ENCODE results near the gene PDE4C.

The PDE4C gene

DNA sequence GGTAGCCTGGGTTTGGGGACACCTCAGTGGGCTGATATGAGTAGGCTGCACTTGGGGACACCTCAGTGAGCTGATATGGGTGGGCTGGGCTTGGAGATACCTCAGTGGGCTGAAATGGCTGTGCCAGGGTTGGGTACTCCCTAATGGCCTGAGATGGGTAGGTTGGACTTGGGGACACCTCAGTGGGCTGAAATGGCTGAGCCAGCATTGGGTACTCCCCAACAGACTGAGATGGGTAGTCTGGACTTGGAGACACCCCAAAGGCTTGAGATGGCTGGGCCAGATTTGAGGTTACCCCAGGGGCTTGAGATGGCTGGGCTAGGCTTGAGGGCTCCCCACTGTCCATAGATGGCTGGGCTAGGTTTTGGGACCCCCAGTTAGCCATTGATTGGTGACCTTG, 35.9 kb upstream of the PDE4C start:
- H3K27me3 Mint-ChIP-seq = no peaks in the 10 kb centered on the region
- H3K4me1 Mint-ChIP-seq = no peaks in the 10 kb centered on the region
- ATAC-seq (no peak), DNase-seq (no peak)
- H3K9me3 Mint-ChIP-seq = no peaks in the 10 kb centered on the region
- H3K27ac Mint-ChIP-seq = peak overlapping the region; percentile 65 to 89
- H3K4me3 Mint-ChIP-seq = no peak overlapping the region

DNA sequence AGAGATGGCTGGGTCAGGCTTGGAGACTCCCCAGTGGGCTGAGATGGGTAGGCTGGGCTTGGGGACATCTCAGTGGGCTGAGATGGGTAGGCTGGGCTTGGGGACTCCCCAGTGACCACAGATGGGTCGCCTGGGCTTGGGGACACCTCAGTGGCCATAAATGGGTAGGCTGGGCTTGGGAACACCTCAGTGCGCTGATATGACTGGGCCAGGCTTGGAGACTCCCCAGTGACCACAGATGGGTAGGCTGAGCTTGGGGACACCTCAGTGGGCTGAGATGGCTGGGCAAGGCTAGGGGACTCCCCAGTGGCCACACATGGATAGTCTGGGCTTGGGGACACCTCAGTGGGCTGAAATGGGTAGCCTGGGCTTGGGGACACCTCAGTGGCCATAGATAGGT, 35.2 kb upstream of the PDE4C start:
- ATAC-seq (no peak), DNase-seq (no peak)
- H3K4me3 Mint-ChIP-seq = no peak overlapping the region
- H3K27ac Mint-ChIP-seq = no peak overlapping the region
- no peaks in the 10 kb centered on the region for H3K4me1 Mint-ChIP-seq
- no peaks in the 10 kb centered on the region for H3K9me3 Mint-ChIP-seq
- no peaks in the 10 kb centered on the region for H3K27me3 Mint-ChIP-seq

GRCh38 chr19:18259893-18260292, 33.7 kb upstream of the PDE4C start:
- Mint-ChIP-seq H3K27me3 (peaks cover 9% of the 10 kb centered on the region), H3K27ac (no peak overlapping the region), H3K9me3 (no peaks in the 10 kb centered on the region), H3K4me1 (peaks cover 5% of the 10 kb centered on the region), H3K4me3 (no peak overlapping the region)
- ATAC-seq (no peak), DNase-seq (no peak)

GRCh38 chr19:18257503-18258470, 31.5 kb upstream of the PDE4C start:
- Mint-ChIP-seq H3K9me3 (no peaks in the 10 kb centered on the region), H3K4me1 (peaks cover 5% of the 10 kb centered on the region), H3K27me3 (peaks cover 30% of the 10 kb centered on the region), H3K4me3 (no peak overlapping the region), H3K27ac (no peak overlapping the region)
- DNase-seq = no peak
- no peak for ATAC-seq

GRCh38 chr19:18254546-18255503, 28.6 kb upstream of the PDE4C start:
- no peak for DNase-seq

DNA sequence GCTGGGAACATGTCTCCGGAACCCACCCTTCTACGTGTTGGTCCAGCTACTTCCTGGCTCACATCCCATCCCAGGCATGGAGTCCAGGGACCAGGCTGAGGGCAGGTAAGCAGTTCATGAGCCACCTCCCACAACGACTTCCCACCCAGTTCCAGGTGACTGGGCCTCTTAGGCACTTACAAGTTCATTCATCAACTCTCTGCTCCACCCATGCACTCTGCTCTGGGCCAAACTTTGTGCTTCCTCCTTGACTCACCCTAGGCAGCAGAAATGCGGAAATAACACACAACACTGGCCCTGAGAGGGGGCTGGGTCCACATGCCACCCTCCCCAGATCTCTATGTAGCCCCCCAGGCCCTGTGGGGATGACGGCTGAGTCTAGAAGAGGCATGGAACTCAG, 27.5 kb upstream of the PDE4C start:
- ATAC-seq (no peak), DNase-seq (no peak)
- Mint-ChIP-seq H3K4me3 (no peak overlapping the region), H3K4me1 (peaks cover 11% of the 10 kb centered on the region), H3K27me3 (peaks cover 53% of the 10 kb centered on the region), H3K9me3 (no peaks in the 10 kb centered on the region), H3K27ac (no peak overlapping the region)

More at GRCh38 chr19:18254546-18255503, 28.6 kb upstream of the PDE4C start:
- H3K4me1 Mint-ChIP-seq = peaks cover 11% of the 10 kb centered on the region
- H3K27ac Mint-ChIP-seq = peak overlapping the region in 1 of 2 donors; percentile 19
- H3K27me3 Mint-ChIP-seq = peaks cover 53% of the 10 kb centered on the region
- no peak for ATAC-seq
- H3K4me3 Mint-ChIP-seq = no peak overlapping the region
- no peaks in the 10 kb centered on the region for H3K9me3 Mint-ChIP-seq

DNA sequence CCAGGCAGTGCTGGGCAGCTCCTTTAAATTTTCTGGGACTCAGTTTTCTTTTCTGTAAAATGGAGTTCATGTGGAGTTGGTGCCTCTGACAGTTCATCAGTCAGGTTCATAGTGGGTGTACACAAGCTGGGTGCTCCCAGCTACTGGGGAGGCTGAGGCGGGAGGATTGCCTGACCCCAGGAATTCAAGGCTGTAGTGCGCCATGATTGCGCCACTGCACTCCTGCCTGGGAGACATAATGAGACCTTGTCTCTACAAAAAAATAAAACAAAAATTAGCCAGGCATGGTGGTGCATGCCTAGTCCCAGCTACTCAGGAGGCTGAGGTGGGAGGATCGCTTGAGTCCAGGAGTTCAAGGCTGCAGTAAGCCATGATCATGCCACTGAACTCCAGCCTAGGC, 26.9 kb upstream of the PDE4C start:
- H3K9me3 Mint-ChIP-seq = no peaks in the 10 kb centered on the region
- ATAC-seq = no peak
- H3K4me3 Mint-ChIP-seq = no peak overlapping the region
- DNase-seq = no peak
- peaks cover 11% of the 10 kb centered on the region for H3K4me1 Mint-ChIP-seq
- no peak overlapping the region for H3K27ac Mint-ChIP-seq
- H3K27me3 Mint-ChIP-seq = peaks cover 53% of the 10 kb centered on the region

DNA sequence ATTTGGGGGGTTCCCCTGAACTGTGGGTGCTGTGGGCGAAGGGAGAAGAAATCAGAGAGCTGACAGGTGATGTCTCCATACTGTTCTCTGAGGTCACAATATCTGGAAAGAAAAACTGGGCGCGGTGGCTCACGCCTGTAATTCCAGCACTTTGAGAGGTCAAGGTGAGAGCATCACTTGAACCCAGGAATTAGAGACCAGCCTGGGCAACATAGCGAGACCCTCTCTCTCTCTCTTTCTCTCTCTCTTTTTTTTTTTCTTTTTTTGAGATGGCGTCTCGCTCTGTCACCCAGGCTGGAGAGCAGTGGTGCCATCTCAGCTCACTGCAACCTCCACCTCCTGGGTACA, 26.1 kb upstream of the PDE4C start:
- H3K27me3 Mint-ChIP-seq = peaks cover 53% of the 10 kb centered on the region
- no peak overlapping the region for H3K27ac Mint-ChIP-seq
- ATAC-seq (no peak), DNase-seq (no peak)
- H3K4me1 Mint-ChIP-seq = peaks cover 11% of the 10 kb centered on the region
- no peak overlapping the region for H3K4me3 Mint-ChIP-seq
- H3K9me3 Mint-ChIP-seq = no peaks in the 10 kb centered on the region

DNA sequence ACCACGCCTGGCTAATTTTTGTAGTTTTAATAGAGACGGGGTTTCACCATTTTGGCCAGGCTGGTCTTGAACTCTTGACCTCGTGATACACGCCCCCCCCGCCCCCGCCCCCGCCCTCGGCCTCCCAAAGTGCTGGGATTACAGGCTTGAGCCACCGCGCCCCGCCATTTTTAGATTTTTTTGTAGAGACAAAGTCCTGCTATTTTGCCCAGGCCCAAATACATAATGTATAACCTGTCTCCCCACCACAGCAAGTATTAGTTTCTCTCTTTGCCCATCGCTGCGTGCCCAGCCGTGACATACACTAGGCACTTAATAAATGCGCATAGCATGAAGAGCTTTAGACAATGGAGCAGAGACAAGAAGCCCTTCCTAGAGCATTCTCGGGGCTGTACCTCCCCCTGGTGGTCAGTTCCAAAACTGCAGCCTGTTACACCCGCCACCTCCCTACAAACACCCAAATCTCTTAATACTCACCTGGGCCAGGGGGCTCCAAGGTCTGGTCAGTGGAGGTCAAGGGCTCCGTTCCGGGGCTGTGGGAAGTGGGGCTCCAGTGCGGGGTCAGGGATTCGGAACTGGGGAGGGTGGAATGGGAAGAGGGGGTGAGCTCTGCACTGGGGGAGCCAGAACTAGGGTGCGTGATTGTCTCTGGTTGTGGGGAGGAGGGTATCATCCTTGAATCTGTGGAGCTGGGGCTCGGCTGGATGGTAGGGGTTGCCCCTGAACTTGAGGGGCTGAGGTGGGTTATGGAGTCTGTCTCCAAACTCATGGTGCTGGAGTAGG, 25.5 kb upstream of the PDE4C start:
- H3K9me3 Mint-ChIP-seq = no peaks in the 10 kb centered on the region
- no peak overlapping the region for H3K27ac Mint-ChIP-seq
- DNase-seq (peak; percentile 77 to 80), ATAC-seq (peak; percentile 89)
- peaks cover 53% of the 10 kb centered on the region for H3K27me3 Mint-ChIP-seq
- no peak overlapping the region for H3K4me3 Mint-ChIP-seq
- peaks cover 11% of the 10 kb centered on the region for H3K4me1 Mint-ChIP-seq

DNA sequence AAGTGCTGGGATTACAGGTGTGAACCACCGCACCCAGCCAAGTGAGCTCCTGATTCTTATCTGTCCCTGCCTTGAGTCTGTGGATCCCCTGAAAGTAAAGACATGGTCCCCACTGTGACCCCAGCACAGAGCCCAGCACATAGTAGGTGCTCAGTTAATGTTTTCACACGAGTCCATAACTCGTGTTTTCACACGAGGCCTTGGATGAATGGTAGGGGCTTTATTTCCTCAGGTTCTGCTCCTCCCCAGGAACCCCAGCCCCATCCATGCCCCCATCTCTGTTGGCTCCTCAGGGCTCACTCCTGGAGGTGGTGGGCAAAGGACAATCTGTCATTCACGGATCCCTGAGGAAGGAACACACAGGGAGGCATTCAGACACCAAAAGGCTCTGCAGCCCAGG, 23.6 kb upstream of the PDE4C start:
- Mint-ChIP-seq H3K9me3 (no peaks in the 10 kb centered on the region), H3K27me3 (peaks cover 43% of the 10 kb centered on the region), H3K4me3 (no peak overlapping the region), H3K4me1 (peaks cover 6% of the 10 kb centered on the region), H3K27ac (no peak overlapping the region)
- ATAC-seq (no peak), DNase-seq (no peak)

DNA sequence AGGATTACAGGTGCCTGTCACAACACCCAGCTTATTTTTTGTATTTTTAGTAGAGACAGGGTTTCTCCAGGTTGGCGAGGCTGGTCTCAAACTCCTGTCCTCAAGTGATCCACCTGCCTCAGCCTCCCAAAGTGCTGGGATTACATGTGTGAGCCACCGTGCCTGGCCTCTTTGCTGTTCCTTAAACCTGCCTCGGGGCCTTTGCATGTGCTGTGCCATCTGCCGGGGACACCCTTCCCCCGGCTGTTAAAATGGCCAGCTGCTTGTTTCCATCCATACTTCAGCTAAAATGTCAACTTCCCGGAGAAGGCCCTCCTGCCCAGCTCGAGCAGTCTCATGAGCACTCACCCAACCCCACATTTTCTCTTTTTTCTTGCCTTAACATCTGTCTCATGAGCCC, 19.1 kb upstream of the PDE4C start:
- peak overlapping the region in 1 of 2 donors; percentile 6 for H3K27ac Mint-ChIP-seq
- peaks cover 4% of the 10 kb centered on the region for H3K27me3 Mint-ChIP-seq
- H3K4me1 Mint-ChIP-seq = no peaks in the 10 kb centered on the region
- H3K9me3 Mint-ChIP-seq = no peaks in the 10 kb centered on the region
- DNase-seq = no peak
- H3K4me3 Mint-ChIP-seq = no peak overlapping the region
- no peak for ATAC-seq

- ATAC-seq (no peak), DNase-seq (no peak)
- Mint-ChIP-seq H3K27ac (no peak overlapping the region), H3K27me3 (peaks cover 38% of the 10 kb centered on the region), H3K9me3 (no peaks in the 10 kb centered on the region), H3K4me1 (no peaks in the 10 kb centered on the region), H3K4me3 (no peak overlapping the region)
Measured at GRCh38 chr19:18239303-18239702, 13.1 kb upstream of the PDE4C start.

GRCh38 chr19:18234194-18234593, 8.0 kb upstream of the PDE4C start:
- ATAC-seq = no peak
- Mint-ChIP-seq H3K4me3 (no peak overlapping the region), H3K9me3 (peaks cover 6 to 8% of the 10 kb centered on the region in 2 donors), H3K27me3 (peaks cover 82% of the 10 kb centered on the region), H3K4me1 (peaks cover 31% of the 10 kb centered on the region), H3K27ac (no peak overlapping the region)
- no peak for DNase-seq

DNA sequence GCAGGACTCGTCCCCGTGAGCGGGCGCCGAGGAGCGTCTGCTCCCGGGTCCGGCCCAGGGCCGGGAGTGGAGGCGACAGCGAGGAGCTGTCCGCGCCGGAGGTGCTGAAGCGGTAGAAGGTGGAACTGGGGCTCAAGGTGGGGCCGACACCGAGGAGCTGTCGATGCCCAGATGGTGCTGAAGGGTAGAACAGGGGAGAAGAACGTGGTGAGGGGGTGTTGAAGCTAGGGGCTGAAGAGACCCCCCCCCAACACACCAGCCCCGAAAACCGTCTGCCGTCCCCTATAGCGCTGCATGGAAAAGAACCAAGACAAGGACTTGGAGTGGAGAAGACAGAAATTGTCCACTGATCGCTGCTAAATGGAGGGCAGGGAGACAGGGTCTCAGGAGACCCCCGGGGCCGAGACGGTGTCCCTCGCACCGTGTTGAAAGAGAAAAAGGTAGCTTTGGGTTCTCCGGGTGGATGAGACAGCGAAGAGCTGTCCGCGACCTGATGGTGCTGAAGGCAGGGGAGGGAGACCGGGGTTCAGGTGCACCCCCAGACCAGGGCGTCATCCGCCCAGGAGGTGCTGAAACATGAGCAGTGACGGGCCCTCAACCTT, 7.1 kb upstream of the PDE4C start:
- DNase-seq (peak; percentile 43), ATAC-seq (no peak)
- H3K27me3 Mint-ChIP-seq = peaks cover 79% of the 10 kb centered on the region
- H3K4me1 Mint-ChIP-seq = peaks cover 31% of the 10 kb centered on the region
- H3K4me3 Mint-ChIP-seq = no peak overlapping the region
- H3K27ac Mint-ChIP-seq = no peak overlapping the region
- H3K9me3 Mint-ChIP-seq = peaks cover 6 to 8% of the 10 kb centered on the region in 2 donors

Data from stimulated activated naive CD8-positive, alpha-beta T cell treated with anti-CD3 and anti-CD28 coated beads, Interleukin-15, amount 100 ng/mL, for 72 hours (primary cell).